Stimulated activated CD8-positive, alpha-beta memory T cell treated with anti-CD3 and anti-CD28 coated beads, Interleukin-15, amount 100 ng/mL, for 48 hours (primary cell): Measurements from ENCODE around the gene CEP95.
"Not testable (repeated sequence)": the region's sequence is repeated elsewhere in the genome, so short reads cannot be mapped to it uniquely, and the experiment has no call there.

ENCODE experiments used
- DNase-seq, 2 donors: peaks; one replicate each; pipeline ENCODE4 v3.0.0-alpha.2; 2020; ENCODE audit warnings: low read depth in 2 of 2

CEP95 gene

DNA sequence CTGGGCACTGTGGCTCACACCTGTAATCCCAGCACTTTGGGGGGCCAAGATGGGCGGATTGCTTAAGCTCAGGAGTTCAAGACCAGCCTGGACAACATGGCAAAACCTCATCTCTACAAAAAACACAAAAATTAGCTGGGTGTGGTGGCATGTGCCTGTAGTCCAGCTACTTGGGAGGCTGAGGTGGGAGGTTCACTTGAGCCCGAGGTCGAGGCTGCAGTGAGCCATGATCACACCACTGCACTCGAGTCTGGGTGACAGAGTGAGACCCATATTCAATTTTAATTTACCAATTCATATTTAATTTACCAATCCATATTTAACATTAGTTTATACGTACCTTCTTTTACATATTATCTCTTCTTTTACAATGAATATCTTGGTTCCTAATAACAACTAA is 11.5 kb upstream of the CEP95 start:
- DNase-seq, result not testable (repeated sequence)

DNA sequence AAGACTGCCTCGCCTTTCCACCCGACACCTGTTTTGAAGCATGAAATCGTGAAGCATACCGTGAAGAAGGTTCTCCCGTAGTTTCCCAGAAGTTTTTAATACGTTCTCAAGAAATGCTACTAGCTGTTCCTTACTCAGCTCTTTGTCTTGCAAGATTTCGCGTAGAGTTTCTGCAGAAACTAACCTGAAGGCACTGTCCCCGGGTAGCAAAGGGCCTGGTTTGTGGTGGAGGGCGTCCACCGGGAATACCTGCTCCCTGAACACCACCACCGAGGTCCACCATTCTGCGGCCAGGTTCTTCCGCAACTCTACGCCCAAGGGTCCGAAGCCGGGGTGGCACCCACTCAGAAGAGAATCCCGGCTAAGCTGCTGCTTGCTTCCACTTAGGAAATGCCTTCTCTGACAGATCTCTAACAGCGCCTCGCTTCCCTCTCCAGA is 10.4 kb upstream of the CEP95 start:
- no peak for DNase-seq

DNA sequence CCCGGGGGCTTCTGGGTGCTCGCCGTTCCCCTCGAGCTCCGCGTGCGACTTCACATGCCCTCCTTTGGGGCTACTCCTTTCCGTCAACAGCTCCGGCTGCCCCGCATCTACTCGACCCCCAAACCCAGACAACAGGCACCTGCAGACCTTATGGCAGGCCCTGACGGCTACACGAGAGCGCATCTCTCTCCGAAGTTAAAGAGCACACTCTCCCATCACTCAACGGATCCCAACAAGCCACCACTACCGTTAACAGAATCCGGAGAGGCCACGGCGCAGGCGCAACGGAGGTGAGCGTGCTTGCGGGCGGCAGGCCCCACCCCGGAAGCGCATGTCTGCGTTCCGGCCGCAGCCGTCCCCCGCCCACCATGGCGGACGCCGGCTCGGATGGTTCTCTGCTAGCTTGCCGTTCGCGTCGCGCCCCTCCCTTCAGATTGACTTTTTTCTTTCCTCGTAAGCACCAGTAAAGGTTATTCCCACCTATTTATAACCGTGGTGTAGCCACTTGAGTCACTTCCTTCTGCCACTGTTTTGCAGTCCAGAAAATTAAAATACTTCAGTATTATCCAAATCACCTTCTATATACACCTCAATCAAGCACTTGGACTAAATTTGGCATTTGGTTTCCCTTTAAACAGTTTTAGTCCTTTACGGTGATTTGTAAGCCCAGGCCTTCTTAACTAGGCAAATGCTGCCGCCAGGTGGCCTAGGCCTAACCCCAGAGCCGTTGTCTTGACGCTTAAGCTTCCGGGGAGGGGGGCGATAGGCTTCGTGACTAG is 9.8 kb upstream of the CEP95 start, which contains the start of gene POLG2:
Gene POLG2, minus strand, starts transcription at position 269 of the 779 bp plus-strand sequence. Its CDS starts 86 bp downstream, at position 183.
- peak; percentile 92 to 93 for DNase-seq

DNA sequence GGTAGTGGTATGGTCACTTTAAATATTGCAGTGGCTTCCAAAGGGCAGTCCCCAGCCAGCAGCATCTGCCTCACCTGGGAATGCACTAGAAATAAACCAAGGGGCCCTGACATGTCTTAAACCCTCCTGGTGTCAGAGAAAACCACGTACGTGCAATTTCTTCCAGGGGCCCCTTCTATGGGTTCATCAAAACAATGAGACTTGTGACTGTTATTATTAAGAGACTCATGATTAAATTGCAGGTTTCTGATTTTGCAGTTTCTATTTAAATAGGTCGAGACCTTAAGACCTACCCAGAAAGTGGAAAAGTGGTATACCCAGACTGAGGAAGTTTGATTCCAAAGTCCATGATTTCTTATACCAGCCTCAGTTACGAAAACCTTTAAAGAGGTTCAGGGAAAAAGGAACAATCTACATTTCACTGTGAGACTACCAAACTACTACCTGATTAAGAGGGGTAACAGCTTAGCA is 9.2 kb upstream of the CEP95 start:
- DNase-seq, result no peak

GRCh38 chr17:64498308-64499203 is 8.2 kb upstream of the CEP95 start:
- DNase-seq, result no peak

DNA sequence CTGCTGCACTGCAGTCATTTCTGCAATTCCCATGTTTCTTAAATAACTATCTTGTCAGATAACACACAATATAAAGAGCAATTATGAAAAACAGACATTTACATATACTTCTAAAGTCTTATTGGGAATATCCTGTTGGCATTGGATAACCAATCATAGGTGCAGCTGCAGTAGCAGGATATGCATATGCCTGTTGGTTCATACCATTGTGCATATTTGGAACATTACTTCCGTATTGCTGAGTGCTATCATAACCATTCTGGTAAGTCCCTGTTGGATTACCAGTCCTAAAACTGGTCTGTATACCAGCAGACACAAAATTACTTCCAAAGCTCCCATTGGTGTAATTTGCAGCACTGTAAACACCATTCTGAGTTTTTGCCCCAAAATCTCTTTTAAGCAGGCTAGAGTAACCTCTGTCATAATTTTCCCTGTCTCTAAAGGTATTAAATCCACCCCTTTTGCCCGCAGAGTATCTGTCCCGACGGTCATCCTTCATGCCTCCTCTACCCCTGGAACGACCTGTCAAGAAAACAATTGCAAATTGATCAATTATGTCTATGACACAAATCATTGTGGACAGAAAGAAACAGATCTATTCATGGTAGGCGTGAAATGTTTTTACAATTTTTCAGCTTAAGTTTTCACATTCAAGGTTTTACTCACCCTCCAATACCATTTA is 6.8 kb upstream of the CEP95 start:
- DNase-seq, result no peak

GRCh38 chr17:64500487-64500859 is 6.3 kb upstream of the CEP95 start:
- no peak for DNase-seq

GRCh38 chr17:64500862-64501765 is 5.7 kb upstream of the CEP95 start:
- DNase-seq, result no peak

- no peak for DNase-seq
Measured at GRCh38 chr17:64502021-64502420, 4.8 kb upstream of the CEP95 start.

GRCh38 chr17:64502809-64503208 is 4.0 kb upstream of the CEP95 start:
- no peak for DNase-seq

DNA sequence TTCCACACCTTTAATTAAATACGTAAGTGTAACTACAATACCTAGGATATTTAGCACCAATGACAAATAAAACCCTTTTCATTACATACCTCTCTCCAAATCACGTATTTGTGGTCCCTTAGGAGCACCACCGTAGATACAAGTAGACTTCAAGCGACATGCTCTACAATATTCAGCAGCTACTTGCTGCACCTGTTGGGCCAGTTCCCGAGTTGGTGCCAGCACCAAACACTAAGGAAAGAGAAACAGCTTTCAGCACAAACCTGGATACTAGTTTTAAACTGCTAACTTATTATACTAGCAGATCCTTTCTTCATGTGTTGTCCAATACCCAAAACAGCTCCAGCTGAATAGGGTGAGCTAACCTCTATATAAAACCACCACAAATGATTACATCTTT is 3.4 kb upstream of the CEP95 start:
- DNase-seq, result no peak

DNA sequence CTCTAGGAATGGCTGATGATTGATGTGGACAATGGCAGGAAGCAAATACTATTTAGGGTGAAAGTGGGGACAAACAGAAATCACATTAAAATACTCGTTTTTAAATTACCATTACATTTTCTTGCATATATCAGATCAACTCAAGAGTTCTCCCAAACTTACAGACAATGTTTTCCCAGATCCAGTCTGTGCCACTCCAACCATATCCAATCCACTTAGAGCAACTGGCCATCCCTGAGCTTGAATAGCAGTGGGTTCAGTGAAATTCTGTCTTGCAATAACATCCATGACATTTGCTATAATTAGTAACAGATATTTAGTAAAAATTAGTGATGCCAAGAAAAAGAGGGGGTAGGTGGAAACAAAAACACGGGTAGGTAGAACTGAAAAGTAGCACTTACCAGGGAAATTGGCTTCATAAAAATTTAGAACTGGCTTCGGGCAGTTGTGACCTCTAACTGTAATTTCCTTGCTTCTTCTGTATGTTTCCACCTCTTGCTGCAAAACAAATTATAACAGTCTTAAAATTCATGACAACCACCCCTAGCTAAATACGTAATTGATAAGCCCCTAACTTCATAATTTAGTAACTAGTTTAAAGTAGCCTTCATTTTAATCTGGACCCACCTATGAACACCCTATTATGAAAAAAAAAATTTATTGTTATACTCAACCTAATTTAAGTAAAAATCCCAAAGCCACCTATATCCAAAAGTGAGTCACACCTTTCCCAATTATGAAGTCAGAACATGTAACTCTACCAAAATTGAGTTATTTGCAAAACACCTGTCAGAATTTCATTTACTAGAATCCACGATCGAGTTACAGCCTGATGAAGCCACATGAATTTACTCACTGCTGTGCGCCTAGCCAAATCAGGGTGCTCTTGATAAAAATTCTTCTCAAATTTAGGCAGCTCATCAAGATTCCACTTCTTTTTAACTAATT is 2.7 kb upstream of the CEP95 start:
- DNase-seq, result no peak

- DNase-seq, result no peak
Measured at GRCh38 chr17:64504769-64505339, 1.9 kb upstream of the CEP95 start.

- DNase-seq, result peak; percentile 68 to 71
Measured at GRCh38 chr17:64505340-64506200, 1.2 kb upstream of the CEP95 start.

GRCh38 chr17:64506201-64506575 is 589 bp upstream of the CEP95 start, which contains the start of gene DDX5:
TSS of gene DDX5 (minus strand) at chr17:64506289. CDS start at chr17:64506119, 170 bp downstream.
- peak; percentile 92 to 94 for DNase-seq

DNA sequence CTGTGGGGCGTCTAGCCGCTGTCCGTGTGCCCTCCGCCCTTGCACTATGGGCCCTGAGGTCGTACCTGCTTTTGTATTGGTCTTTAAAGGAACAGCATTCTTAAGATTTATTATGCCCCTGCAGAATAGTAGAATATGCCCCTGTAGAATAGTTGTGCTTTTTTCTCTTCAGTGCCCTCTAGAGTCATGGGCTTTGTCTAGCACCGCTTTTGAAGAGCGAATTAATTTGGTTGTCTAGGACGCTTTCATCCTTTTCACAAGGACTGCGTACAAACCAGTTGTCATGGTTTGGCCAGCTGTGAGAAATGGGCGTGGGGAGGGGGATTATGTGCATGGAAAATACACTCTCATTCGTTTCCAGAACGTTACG is 621 bp downstream of the CEP95 start:
- DNase-seq, result no peak

DNA sequence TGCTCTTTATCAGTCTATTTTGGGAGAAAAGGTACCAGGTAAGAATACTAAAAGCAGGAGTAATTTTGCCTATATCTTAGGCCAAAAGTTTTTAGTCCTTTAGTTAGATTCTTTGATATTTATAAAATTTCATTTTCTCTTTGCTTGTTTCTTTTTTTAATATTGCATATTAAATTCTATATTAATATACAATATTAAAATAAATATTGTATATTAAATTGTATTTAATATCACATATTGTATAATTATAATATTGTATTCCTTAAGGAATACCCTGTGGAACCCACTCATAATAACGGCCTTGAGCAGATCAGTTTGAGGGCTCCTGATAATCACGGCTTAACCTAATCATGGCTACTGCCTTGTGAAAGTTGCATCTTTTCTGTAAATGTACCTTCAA is 1.9 kb downstream of the CEP95 start:
- no peak for DNase-seq

DNA sequence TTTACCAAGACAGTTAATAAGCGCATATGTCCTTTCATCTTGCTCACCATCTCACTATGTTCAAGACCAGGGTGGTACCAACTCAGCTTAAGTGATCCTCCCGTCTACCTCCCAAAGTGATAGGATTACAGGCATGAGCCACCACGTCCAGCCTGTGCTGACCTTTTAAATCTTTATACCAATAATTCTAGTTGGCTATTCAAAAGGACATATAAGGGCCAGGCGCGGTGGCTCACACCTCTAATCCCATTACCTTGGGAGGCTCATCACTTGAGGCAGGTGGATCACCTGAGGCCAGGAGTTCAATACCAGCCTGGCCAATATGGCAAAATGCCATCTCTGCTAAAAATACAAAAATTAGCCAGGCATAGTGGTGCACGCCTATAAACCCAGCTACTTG is 2.4 kb downstream of the CEP95 start:
- no peak for DNase-seq

DNA sequence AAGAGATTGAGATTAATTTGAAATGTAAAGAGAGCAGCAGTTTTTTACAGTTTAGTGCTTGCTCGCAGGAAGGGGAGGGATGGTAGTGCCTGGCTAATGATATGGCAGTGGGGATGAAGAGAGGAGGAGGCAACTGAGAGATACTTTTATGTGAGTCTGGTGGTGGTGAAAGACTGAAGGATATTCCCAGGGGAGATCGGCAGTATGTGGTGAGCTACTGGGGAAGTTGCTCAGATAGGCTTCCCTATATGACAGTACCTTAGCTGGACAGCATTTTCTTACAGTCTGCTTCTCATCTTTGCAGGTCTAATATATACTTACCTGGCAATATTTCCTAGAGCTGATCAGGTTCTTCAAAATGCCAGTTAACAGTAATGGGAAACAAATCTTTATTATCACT is 8.6 kb downstream of the CEP95 start:
- no peak for DNase-seq
